Measurements from ENCODE around the gene ARHGAP22.

Gene ARHGAP22, protein sequence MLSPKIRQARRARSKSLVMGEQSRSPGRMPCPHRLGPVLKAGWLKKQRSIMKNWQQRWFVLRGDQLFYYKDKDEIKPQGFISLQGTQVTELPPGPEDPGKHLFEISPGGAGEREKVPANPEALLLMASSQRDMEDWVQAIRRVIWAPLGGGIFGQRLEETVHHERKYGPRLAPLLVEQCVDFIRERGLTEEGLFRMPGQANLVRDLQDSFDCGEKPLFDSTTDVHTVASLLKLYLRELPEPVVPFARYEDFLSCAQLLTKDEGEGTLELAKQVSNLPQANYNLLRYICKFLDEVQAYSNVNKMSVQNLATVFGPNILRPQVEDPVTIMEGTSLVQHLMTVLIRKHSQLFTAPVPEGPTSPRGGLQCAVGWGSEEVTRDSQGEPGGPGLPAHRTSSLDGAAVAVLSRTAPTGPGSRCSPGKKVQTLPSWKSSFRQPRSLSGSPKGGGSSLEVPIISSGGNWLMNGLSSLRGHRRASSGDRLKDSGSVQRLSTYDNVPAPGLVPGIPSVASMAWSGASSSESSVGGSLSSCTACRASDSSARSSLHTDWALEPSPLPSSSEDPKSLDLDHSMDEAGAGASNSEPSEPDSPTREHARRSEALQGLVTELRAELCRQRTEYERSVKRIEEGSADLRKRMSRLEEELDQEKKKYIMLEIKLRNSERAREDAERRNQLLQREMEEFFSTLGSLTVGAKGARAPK

GRCh38 chr10:48604991-48605508, at the start of gene ARHGAP22:
Gene ARHGAP22, minus strand, starts transcription at chr10:48605073. Its CDS starts 277 bp downstream, at chr10:48604796.
- Histone ChIP-seq H3K4me3 (peak within 1 kb of the TSS; percentile 48 to 58), H3K4me1 (peaks cover 0 to 42% (median 14%) of the 10 kb centered on the region in 4 donors), H3K27ac (peak within 1 kb of the TSS; percentile 53 to 55), H3K9me3 (no peaks in the 10 kb centered on the region), H3K27me3 (no peaks in the 10 kb centered on the region), H3K36me3 (no peaks in the 10 kb centered on the region)
- intact Hi-C loops (cut with DNase I; ENCODE audit: low total_unique reads), result no loop called here
- peak; percentile 54 to 79 for DNase-seq
- TF ChIP-seq, protein P1, sequence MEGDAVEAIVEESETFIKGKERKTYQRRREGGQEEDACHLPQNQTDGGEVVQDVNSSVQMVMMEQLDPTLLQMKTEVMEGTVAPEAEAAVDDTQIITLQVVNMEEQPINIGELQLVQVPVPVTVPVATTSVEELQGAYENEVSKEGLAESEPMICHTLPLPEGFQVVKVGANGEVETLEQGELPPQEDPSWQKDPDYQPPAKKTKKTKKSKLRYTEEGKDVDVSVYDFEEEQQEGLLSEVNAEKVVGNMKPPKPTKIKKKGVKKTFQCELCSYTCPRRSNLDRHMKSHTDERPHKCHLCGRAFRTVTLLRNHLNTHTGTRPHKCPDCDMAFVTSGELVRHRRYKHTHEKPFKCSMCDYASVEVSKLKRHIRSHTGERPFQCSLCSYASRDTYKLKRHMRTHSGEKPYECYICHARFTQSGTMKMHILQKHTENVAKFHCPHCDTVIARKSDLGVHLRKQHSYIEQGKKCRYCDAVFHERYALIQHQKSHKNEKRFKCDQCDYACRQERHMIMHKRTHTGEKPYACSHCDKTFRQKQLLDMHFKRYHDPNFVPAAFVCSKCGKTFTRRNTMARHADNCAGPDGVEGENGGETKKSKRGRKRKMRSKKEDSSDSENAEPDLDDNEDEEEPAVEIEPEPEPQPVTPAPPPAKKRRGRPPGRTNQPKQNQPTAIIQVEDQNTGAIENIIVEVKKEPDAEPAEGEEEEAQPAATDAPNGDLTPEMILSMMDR (IDR thresholded peaks at IDR 0.05), result no peak

GRCh38 chr10:48653944-48654698, 49.2 kb upstream of the ARHGAP22 start:
- Histone ChIP-seq H3K4me1 (peaks cover 0 to 16% (median 12%) of the 10 kb centered on the region in 4 donors), H3K27ac (no peak overlapping the region), H3K27me3 (no peaks in the 10 kb centered on the region), H3K9me3 (no peaks in the 10 kb centered on the region), H3K4me3 (no peak overlapping the region), H3K36me3 (no peaks in the 10 kb centered on the region)
- DNase-seq, result no peak
- TF ChIP-seq, protein P1 (IDR thresholded peaks at IDR 0.05), result no peak
- intact Hi-C loops (cut with DNase I; ENCODE audit: low total_unique reads), result loop anchor here (10.0 kb wide), 1 partner anchor 331 kb away; no protein-coding TSS in a partner anchor

- intact Hi-C loops (cut with DNase I; ENCODE audit: low total_unique reads), result loop anchor here (10.0 kb wide), 1 partner anchor 331 kb away; no protein-coding TSS in a partner anchor
- Histone ChIP-seq H3K4me3 (no peak overlapping the region), H3K4me1 (peaks cover 0 to 16% (median 12%) of the 10 kb centered on the region in 4 donors), H3K27me3 (no peaks in the 10 kb centered on the region), H3K27ac (no peak overlapping the region), H3K36me3 (no peaks in the 10 kb centered on the region), H3K9me3 (no peaks in the 10 kb centered on the region)
- TF ChIP-seq, protein P1 (IDR thresholded peaks at IDR 0.05), result no peak
- no peak for DNase-seq
Observed at GRCh38 chr10:48653347-48653746, 48.5 kb upstream of the ARHGAP22 start.

- Histone ChIP-seq H3K27me3 (no peaks in the 10 kb centered on the region), H3K4me1 (peaks cover 0 to 16% (median 12%) of the 10 kb centered on the region in 4 donors), H3K4me3 (no peak overlapping the region), H3K27ac (no peak overlapping the region), H3K9me3 (no peaks in the 10 kb centered on the region), H3K36me3 (no peaks in the 10 kb centered on the region)
- intact Hi-C loops (cut with DNase I; ENCODE audit: low total_unique reads), result loop anchor here (10.0 kb wide), 1 partner anchor 332 kb away; no protein-coding TSS in a partner anchor
- TF ChIP-seq, protein P1 (IDR thresholded peaks at IDR 0.05), result no peak
- DNase-seq, result no peak
Observed at GRCh38 chr10:48652344-48652743, 47.5 kb upstream of the ARHGAP22 start.

- no peak overlapping the region for H3K27ac ChIP-seq
- intact Hi-C loops (cut with DNase I; ENCODE audit: low total_unique reads), result loop anchor here (10.0 kb wide), 1 partner anchor 333 kb away; no protein-coding TSS in a partner anchor
- no peak for DNase-seq
- no peaks in the 10 kb centered on the region for H3K9me3 ChIP-seq
- no peaks in the 10 kb centered on the region for H3K27me3 ChIP-seq
- TF ChIP-seq, protein P1 (IDR thresholded peaks at IDR 0.05), result no peak
- peaks cover 0 to 15% (median 12%) of the 10 kb centered on the region in 4 donors for H3K4me1 ChIP-seq
- no peak overlapping the region for H3K4me3 ChIP-seq
- no peaks in the 10 kb centered on the region for H3K36me3 ChIP-seq
Observed at GRCh38 chr10:48651839-48652238, 47.0 kb upstream of the ARHGAP22 start.
